HG03460 (cell line): ENCODE data around the gene USP21.

Experiments
- ATAC-seq: cut with Tn5 transposase; IDR thresholded peaks from one replicate; pipeline ENCODE4 v1.9.1; 2021; ENCODE audit not compliant: unreplicated experiment

Gene USP21

DNA sequence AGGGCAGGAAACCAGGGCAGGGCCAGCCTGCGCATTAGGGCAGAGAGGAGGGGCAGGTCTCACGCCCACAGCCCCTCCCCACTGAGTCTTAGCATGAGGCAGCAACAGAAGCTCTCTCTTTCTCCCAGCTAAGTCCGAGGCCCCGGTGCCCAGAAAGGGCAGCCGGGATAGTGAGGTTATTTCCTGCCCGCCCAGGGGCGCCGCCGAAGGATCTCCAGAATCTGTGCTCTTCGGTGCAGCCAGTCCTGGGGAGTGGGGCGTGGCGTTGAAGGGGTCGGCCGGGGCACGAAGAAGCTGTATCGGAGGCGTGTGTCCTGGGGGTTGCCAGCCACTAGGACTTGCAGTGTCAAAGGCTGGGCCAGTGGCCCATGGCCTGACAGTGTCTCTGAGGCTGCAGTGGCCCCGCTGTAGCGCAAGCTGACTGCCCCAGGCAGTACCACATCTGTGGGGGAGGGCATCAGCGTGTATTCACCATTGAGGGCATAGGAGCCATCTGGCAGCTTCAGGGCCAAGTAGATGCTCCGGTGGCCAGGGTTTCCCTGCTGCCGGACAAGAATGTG is 31.7 kb downstream of the USP21 start:
- no peak for ATAC-seq

DNA sequence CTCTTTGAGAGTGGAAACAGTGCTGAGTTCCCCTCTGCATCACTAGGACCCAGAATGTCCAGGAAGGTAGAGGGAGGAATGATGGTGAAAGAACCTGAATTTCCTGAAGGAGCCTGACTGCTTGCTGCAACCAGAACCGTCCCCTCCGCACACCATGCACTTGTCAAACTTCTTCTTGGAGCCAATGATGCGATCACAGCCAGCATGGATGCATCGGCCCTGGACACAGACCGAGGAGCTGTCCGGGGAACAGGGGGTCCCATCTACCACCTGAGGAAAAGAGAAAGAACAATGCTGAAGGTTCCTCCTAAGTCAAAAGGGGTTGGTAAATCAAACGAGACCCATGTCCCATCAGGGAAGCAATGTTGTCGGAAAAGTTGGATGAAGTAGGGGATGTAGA is 32.7 kb downstream of the USP21 start:
- no peak for ATAC-seq

DNA sequence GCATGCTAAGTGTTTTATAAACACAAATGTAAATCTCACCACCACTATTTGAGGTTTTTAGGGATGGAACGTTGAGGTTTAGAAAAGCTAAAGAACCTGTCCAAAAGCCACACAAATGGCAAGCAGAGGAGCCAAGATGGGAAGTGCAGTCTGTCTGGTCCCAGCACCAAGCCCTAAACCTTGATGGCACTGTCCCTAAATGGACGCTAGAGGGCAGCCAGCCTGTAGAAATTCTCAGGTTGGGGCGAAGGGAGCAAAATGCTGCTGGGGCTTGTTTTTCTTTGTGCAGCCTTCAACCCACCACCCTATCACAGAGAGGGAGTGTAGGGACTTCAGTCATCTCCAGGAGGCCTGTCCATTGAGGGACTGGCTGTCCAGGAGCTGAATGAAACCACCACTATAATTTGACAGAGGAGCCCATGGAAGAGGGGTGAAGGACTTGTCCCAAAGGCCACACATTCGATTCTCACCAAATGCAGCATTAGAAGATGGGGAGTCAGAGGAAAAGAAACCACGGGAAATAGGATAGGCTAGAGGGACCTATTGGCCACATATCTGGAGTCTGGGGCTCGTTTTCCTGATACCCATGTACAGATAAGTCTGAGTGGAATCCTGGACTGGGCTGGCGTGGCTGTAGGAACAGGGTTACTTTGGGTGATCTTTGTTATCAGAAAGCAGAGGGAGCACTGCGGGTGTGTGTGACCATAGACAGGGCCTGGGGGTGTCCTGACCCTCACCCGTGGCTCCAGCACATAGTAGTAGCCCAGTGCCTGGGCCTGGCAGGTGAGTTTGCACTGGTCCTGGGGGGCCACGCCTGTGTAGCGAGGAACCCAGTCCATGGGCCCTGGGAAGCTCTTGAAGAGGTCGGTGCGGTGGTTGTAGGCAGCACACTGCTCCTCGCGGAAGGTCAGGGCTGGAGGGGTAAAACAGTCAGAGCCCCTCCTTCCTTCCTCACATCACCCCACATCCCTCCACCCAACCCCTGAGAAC is 33.5 kb downstream of the USP21 start:
- peak; percentile 66 for ATAC-seq

DNA sequence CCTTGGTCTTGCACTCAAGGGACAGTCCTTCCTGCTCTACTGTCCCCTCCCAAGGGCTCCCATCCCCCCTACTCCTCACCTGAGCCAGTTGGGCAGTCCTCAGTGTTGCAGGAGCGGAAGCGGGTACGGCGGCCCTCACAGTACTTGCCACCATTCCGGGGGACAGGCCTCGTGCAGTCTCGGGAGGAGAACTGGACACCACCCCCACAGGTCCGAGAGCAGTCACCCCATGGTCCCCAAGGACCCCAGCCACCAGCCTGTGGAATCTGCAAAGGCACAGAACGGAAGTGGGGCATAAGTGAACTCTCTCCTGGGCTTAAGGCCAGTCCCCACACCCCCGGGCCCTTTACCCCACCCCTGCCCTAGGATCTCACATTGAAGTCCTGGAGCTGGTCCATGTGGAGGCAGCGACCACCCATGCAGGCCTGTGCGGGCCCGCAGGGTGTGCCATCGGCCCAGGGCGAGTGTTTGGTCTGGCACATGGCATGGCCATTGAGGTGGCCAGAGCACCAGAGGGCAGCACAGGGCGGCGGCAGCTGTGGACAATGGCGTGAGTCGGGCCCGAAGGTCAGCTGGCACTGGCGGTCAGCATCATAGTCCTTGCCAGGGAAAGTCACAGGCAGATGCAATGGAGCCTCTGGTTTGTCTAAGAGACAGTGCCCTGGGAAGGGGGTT is 34.4 kb downstream of the USP21 start:
- no peak for ATAC-seq

DNA sequence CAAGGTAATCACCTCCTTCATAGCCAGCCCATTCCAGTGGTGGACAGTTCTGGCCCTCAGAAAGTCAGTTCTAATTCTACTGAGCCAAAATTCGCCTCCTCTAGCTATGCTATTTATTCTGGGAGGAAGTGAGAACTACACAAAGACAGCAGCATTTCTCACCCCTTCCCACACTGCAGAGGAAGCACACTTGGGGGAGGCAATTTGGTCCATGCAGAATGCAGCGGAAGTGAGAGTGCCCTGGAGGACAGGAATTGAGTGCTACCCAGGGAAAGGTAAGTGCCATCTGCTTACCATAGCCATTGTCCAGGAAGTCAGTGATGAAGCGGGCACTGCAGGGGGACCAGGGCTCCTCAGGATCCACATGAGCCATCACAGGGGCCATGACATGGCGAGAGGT is 35.9 kb downstream of the USP21 start:
- ATAC-seq: peak; percentile 59

DNA sequence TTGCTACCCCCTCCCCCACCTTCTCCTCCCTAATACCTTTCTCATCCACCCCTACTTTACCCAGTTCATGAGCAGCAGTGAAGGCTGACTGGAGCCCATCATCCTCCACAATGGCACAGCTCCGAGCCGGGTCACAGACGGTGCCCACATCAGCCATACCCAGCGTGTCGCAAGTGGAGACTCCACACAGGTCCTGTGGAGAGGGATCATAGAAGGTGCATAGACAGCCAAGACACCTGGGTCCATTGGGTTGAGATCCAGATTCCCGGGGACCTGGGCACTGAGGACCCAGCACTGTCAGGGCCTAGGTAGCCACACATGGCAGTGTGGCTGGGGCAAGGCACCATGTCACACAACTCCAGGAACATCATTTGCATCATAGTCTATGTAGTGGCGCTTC is 36.8 kb downstream of the USP21 start:
- ATAC-seq: no peak

DNA sequence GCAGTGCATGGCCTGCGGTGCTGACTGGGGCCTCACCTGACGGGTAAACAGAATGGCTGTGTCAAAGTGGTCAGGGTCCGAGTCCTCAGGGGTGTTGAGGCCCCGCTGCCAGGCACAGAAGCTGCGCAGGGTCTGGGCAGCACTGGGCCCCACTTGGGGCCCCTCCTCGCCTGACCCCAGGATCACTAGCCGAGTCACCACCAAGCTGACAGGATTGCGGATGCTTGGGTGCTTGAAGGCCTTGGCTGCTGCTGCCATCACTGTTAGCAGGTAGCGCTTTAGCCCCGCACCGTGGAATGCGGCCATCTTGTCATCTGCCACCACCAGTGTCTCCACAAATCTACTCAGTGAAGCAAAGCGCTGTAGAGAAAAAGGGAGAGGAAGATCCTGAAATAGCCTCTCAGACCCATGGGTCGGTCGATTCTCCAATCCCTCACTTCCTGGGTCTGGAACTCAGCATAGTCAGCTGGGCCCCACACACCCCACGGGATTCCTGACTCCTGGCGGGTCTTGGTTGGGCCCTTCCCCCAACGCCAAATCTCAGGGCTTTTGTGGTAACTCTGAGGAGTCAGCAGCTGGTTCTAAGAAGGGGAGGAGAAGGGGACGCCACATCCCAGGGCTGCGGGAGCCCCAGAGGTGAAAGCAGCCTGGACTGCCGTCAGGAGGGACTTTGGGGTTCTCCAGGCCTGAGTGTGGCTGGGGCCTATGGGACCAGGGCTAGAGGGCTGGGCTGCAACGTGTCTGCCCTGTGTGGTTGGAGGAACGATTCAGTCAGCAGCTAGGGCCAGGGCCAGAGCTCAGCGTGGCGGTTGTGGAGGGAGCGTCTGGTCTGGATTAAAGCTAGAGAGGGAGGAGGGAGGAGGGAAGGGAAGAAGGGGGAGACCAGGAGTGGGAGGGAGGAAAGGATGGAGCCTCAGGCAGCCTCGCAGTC is 37.5 kb downstream of the USP21 start:
- ATAC-seq: no peak

DNA sequence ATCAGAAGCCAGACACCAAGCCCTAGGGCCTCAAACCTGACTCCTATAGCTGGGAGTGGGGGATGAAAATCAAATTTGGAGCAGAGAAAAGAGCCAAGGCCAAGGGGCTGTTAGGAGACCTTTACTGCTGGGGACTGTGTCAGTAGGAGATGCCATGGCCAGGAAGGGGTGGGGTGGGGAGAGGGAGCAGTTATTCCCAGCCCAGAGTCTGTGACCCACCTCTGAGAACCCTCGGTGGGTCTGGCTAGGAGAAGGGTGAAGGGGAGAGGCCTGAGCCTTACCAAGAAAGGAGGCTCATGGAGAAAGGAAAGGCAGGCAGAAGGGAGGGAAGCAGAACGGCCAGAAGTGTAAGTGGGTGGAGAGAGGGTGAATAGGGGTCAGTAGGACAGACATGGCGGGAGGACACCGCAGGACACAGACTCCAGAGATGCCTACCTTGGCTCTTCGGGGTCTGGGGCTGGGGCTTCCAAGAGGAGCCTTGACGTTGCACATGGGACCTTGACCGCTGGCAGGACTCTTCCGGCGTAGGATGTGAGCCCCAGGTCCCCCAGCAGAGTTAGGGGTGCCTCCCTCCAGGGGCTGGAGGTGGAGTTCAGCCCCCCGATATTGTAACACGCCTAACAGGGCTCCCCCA is 38.4 kb downstream of the USP21 start:
- no peak for ATAC-seq

DNA sequence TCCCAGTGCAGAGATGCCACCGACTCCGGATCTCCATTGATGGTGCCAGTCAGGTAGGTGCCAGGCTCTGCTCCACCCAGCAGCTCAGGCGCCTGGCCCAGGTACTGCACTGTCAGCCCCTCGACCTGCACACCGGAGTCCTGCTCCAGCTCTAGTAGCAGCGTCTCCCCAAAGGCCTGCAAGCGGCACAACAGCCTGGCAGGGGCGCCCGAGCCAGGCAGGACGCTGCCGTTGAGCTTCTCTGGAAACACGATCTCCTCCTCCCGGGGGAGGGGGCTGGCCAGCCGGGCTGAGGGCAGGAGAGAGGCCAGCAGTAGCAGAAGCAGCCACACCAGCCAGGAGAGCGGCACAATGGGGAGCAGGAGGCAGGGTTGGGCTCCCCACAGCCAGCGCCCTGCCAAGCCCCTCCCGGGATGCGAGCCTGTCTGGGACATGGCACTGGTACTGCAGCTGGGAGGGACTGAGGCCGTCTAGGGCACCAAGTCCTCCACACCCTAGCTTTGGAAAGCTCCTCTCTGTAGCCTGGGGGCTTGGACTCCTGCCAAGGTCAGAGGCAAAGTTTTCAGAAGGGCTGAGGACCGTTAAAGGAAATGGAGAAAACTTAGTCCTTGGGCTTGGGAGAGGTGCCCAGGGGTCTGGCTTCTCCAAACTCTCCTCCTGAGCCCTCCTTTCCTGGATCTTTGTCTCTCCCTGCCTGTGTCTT is 39.0 kb downstream of the USP21 start:
- no peak for ATAC-seq

DNA sequence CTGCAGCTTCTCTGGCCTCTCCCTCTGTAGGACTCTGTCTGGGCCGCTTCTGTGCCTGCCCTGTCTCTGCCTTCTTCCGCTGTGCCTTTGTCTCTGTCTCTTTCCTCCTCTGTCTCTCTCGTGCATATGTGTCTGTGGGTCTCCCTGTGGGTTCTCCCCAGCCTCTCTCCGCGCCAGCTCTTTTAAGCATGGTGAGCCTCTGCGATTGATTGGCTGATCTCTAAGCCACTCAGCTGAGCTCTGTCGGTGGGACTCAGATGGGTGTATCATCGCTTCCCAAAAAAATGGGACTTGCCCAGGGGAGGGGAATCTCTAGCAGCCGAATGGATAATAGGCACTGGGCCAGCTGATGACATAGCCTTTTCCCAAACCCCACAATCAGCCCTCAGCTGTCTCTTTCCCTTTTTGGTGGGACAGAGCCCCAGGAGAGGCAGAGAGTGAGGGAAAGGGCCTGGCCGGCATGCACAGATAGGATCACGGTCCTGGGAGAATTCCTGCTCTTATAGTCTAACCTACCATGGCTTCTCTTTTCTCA is 39.7 kb downstream of the USP21 start, which contains the start of gene ADAMTS4:
Gene ADAMTS4, minus strand, starts transcription at position 158 of the 535 bp plus-strand sequence. CDS start 427 bp downstream, outside the sequence.
- no peak for ATAC-seq

DNA sequence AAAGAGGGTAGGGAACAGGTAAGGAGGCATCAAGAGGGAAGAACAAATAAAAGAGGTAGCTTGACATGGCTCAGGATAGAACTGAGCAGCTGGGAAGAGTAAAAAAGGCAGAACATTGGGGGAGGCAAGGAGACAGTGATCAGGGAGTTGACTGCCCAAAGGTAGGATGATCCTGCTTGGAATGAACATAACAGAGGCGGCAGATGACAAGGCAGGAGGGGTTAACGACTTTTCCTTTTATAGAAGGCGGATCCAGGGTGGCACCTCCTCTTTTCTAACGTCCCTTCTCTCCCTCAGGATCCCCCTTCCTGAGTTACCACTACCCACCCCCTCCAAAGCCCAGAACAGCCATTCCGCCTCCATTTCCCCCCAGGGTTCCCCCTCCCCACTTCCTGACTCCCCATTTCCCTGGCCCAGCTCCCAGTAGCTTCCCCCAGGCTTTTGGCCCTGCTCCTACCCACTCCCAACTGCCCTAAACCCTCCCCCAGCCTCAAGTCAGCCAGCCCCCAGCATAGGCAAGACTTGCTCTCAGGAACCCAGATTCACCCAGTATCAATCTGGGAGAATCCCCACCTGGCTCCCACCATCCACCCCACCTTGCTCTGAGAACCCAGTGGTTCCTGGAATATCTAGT is 40.3 kb downstream of the USP21 start:
- no peak for ATAC-seq

DNA sequence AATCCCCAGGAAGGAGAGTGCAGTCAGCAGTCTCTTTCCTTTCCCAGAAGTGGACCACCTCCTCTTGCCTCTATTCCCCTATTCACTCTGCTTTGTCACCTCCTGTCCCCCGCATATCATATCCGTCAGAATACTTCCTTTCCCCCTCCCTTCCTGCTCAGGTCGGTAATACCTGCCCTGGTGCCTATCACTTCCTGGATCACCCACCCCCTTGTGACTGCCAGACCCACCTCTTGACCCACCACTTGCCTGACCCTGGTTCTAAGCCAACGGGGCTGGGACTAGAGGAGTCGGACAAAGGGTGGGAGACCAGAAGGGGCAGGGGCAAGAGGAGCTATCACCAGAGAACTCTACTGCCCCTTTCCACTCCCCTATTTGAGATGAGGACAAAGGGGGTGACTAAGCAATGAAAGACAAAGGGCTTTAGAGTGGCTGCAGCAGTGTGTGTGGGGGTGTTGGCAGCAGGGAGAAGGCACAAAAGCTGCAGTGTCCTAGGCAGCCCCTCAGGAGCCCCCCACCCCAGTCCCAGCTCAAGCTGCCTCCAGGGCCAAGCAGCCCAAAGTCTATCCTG is 41.2 kb downstream of the USP21 start:
- ATAC-seq: no peak

DNA sequence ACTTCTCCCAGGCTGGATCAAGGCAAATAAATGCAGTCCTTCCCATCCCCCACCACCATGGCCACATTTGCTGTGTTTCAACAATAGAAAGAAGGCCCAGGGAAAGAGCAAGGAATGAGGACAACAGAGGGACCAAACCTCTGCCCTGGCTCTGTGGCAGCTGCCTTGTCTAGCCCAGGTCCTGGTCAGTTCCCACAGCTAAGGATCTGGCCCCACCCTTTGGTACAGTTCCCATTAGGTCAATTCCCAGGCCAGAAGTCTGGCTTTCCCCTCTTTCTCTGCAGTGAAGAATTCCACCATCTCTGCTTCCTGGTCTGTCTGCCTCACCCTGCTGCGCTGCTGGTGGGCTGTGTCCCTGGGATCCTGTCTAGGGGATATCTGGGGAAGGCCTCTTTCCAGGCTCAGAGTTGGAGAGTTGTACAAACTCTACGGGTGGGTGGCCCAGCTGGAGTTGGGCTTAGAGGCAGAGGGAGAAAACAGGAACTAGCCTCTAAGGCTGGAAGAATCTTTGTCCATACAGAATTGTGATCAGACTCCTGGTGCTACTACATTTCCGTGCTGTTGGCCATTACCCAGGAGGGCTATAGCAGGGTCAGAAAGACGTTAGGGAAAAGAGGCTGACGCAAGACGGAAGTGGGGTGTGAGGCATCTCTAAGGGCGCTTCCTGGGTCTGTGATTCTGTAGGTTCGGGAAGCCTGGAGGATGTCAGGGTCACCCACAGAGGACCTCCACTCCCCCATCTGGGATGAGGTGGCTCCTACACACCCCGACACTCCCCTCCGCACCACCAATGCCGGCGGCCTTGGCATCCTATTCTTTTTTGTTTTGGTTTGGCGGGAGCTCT is 41.9 kb downstream of the USP21 start:
- ATAC-seq: no peak

DNA sequence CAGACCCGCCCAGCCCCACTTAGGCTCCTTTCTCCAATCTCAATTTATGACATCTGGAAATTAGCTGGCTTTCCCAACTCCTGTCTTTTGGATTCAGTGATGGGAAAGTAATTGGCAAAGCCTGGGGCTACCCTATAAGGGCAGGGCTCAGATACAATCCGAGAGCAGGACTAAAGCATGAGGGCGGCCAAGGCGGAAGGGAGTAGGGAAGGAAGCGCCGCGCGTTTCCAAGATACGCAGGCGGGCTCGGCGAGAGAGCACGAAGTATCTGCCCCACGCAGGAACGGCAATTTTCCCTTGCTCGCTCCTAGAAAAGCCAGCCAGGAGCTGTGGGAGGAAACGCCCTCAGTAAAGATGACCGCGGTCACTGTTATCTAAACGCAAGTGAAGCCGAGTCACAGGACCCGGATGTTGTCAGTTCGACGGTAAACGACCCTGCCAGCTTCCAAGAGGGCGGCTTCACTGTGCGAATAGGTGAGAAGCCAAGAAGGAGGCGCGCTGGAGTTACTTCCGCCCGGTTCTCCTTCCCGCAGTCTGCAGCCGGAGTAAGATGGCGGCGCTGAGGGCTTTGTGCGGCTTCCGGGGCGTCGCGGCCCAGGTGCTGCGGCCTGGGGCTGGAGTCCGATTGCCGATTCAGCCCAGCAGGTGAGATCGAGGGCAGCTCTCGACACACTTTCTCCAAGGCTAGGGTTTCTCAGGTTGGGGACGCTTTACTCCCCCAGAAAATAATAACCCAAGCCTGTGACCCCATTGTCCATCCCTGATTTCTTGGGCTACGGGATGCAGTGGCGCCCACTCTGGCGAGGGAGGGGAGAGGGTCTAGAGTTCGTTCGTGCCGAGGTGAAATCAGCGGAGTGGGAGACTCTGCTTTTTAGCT is 42.8 kb downstream of the USP21 start, which contains the start of gene NDUFS2:
Gene NDUFS2, plus strand, starts transcription at position 532 of the 877 bp plus-strand sequence. Its CDS starts 19 bp downstream, at position 551.
- peak; percentile 95 for ATAC-seq

DNA sequence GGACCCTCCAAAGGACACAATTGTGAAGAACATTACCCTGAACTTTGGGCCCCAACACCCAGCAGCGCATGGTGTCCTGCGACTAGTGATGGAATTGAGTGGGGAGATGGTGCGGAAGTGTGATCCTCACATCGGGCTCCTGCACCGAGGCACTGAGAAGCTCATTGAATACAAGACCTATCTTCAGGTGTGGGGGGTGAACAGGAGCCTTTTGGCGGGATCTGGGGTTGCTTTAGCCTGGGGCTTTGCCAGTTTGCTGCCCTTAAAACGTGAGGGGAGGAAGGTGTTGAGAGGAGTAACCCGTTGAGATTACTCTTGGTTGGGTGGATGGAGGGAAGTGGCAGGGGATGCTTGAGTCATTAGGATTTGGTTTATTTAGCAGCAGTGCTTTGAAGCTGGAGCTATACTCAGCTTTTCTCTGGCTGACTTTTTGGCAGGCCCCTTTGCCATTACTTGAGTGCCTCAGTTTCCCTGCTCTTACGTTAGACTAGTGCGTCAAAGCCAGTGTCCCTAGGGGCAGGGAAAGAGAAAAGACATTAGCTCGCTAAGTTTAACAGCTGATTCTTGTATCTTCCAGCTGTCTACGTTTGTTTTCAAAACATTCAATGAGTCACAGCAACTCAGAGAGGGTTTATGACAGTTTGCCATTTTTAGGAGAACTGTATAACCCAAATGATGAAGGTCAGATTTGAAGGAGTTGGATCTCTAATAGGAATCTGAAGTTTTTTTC is 47.3 kb downstream of the USP21 start:
- no peak for ATAC-seq

DNA sequence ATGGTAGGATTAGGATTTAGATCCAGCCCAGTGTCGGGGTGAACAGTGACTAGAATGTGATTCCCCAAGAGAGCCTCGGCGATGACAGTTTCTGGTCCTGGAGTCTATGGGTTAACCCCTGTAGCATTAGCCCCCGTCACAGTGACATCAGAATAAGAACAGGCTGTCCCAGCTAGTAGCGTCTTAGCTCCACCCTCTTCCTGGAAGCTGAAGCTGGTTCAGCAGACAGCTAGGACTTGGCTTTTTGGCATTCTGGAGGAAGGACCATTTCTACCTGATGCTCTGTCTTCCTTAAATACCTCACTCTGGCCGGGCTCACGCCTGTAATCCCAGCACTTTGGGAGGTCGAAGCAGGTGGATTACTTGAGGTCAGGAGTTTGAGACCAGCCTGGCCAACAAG is 47.9 kb downstream of the USP21 start:
- no peak for ATAC-seq
